ENCODE data around the gene ITGA2B. TPM values are rescaled to one million over a fixed set of nuclear protein-coding genes. Genes with fewer than 3 reads are reported as not detected.
"Not testable (repeated sequence)": the region's sequence is repeated elsewhere in the genome, so short reads cannot be mapped to it uniquely, and the experiment has no call there.

Gene ITGA2B
- total RNA-seq, 2 experiments from 2014 or later = 0.57 to 0.63 TPM

DNA sequence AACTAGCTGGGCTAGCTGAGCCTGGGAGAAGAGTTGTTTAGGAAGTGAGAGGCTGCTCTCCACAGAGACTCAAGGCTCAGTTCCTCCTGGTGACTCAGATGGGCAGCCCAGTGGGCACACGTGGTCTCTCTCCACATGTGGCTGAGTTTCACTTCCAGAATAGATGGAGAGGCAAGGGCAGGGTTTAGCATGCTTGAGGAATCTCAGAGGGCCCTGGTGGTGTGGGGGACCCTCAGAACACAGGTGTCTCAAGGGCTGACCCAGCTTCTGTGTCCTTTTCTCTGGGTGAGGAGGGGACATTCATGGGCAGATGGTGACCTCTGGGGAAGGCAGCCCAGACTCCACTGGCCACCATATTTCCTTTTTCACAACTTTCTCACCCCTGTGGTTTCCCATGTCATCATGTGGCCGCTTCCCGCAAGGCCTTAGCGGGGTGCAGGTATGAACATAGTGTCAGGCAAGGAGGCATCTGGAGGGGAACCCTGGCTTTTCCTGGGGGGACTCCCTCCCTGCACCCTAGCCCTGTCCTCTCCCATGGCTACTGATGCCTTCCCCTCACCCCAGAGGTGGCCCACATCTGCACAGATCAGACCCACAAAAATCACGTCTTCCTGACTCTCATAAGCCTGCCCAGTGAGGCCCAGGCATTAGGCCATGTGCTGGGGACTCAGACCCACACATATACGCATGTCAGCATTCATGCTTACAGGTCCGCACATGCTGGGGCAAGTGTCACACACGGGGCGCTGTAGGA, 41.0 kb downstream of the ITGA2B start:
- Histone ChIP-seq H3K4me1 (ENCODE audit: insufficient read depth, low read length, poor library complexity, severe bottlenecking) (peaks cover 63% of the 10 kb centered on the region), H3K4me3 (ENCODE audit: low read depth, low read length, poor library complexity, severe bottlenecking) (peak overlapping the region; percentile 91), H3K9me3 (ENCODE audit: low read length) (no peaks in the 10 kb centered on the region), H4K20me1 (ENCODE audit: insufficient read depth, low read length) (no peaks in the 10 kb centered on the region), H3K9me2 (ENCODE audit: insufficient read depth, low read length) (no peaks in the 10 kb centered on the region), H3K36me3 (ENCODE audit: insufficient read depth, low read length) (peaks cover 46% of the 10 kb centered on the region), H3K4me2 (ENCODE audit: low read length) (peak overlapping the region; percentile 97), H3K79me2 (ENCODE audit: insufficient read depth, low read depth, low read length) (peaks cover 24% of the 10 kb centered on the region; the same call in 1 of the 2 replicates), H3K27ac (ENCODE audit: low read depth, low read length, poor library complexity, severe bottlenecking) (peak overlapping the region; percentile 90), H2AFZ (ENCODE audit: low read length) (no peak overlapping the region)
- intact Hi-C loops (cut with micrococcal nuclease; ENCODE audit: unreplicated experiment) = loop anchor here (1.0 to 5.0 kb wide), 3 partner anchors 22 to 276 kb away; partner anchors contain the start of genes G6PC3 and HROB
- peak; percentile 91 for DNase-seq (ENCODE audit: low spot score)
- no TSS peak for BruUV-seq (replicated peaks)
- ChIA-PET POLR2A (interaction anchor here (0.6 to 1.2 kb wide), 5 partner anchors 10 to 184 kb away, joined by 3 to 7 read pairs (median 4); partner anchors contain the start of gene FAM171A2), CTCF (ENCODE audit: unreplicated experiment) (interaction anchor here (0.9 kb wide), 2 partner anchors 15 to 22 kb away, joined by 3 read pairs; no protein-coding TSS in a partner anchor)
- no peak for TF ChIP-seq CTCF (conservative IDR thresholded peaks at IDR 0.05; ENCODE audit: low read length)
- TF ChIP-seq EZH2phosphoT487 (IDR thresholded peaks at IDR 0.05; ENCODE audit: borderline replicate concordance, low read depth, low read length) = no peak

DNA sequence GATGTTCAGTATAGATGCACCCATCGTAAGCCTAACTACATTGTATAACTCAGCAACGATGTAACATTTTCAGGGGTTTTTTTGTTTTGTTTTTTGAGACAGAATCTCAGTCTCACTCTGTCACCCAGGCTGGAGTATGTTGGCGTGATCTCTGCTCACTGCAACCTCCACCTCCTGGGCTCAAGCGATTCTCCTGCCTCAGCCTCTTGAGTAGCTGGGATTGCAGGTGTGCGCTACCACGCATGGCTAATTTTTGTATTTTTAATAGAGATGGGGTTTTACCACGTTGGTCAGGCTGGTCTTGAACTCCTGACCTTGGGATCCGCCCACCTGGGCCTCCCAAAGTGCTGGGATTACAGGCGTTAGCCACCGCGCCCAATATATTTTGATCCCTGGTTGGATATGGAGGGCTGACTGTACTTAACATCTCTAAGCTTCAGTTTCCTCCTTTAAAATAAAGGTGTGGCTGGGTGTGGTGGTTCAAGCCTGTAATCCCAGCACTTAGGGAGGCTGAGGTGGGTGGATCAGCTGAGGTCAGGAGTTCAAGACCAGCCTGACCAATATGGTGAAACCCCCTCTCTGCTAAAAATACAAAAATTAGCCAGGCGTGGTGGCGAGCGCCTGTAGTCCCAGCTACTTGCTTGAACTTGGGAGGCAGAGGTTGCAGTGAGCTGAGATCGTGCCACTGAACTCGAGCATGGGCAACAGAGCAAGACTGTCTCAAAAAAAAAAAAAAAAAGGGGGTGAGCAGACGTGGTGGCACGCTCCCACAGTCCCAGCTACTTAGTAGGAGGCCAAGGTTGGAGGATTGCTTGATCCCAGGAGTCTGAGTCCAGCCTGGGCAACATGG, 42.0 kb downstream of the ITGA2B start:
- H3K4me1 ChIP-seq (ENCODE audit: insufficient read depth, low read length, poor library complexity, severe bottlenecking) = peaks cover 63% of the 10 kb centered on the region
- intact Hi-C loops (cut with micrococcal nuclease; ENCODE audit: unreplicated experiment) = loop anchor here (1.0 to 5.0 kb wide), 3 partner anchors 21 to 275 kb away; partner anchors contain the start of genes G6PC3 and HROB

More for the DNA sequence above, 42.0 kb downstream of the ITGA2B start:
- CTCF ChIA-PET (ENCODE audit: unreplicated experiment) = interaction anchor here (0.9 to 1.0 kb wide), 3 partner anchors 14 to 21 kb away, joined by 3 read pairs; no protein-coding TSS in a partner anchor
- Histone ChIP-seq H3K79me2 (ENCODE audit: insufficient read depth, low read depth, low read length) (peaks cover 24% of the 10 kb centered on the region; the same call in 1 of the 2 replicates), H3K4me2 (ENCODE audit: low read length) (peak overlapping the region; percentile 97), H3K4me3 (ENCODE audit: low read depth, low read length, poor library complexity, severe bottlenecking) (peak overlapping the region; percentile 91), H3K27ac (ENCODE audit: low read depth, low read length, poor library complexity, severe bottlenecking) (peak overlapping the region; percentile 90), H3K36me3 (ENCODE audit: insufficient read depth, low read length) (peaks cover 36% of the 10 kb centered on the region)
- not testable (repeated sequence) for H3K9me2 ChIP-seq (ENCODE audit: insufficient read depth, low read length); H3K9me3 ChIP-seq (ENCODE audit: low read length); H2AFZ ChIP-seq (ENCODE audit: low read length); BruUV-seq (replicated peaks); H4K20me1 ChIP-seq (ENCODE audit: insufficient read depth, low read length)
- POLR2A ChIA-PET = interaction anchor here (0.6 to 1.2 kb wide), 9 partner anchors 9 to 185 kb away, joined by 3 to 7 read pairs (median 4); partner anchors contain the start of gene FAM171A2
- DNase-seq (ENCODE audit: low spot score) = peak; percentile 64
